Mesenchymal stem cell (in vitro differentiated cells and primary cell): ENCODE data around the gene PECR.
A peak's percentile ranks its signal among the peaks of the same experiment; 100 is the strongest.

Experiments used
- DNase-seq: peaks from one replicate; pipeline ENCODE4 v3.0.0-alpha.2; 2013
- H2AFZ ChIP-seq: one replicate; pipeline ENCODE4 v1.6.1; 2013; ENCODE audit warnings: low read depth, mild to moderate bottlenecking, control low read depth, inconsistent platforms, low read length, moderate library complexity
- H2AK5ac ChIP-seq: 2 replicates; pipeline ENCODE4 v1.6.1; 2013; ENCODE audit warnings: low read length, moderate library complexity, mild to moderate bottlenecking, inconsistent platforms; ENCODE audit not compliant: severe bottlenecking
- H2BK120ac ChIP-seq: one replicate; pipeline ENCODE4 v1.6.1; 2013; ENCODE audit warnings: low read depth, mild to moderate bottlenecking, inconsistent platforms, low read length, moderate library complexity
- H2BK12ac ChIP-seq, 2 experiments: one replicate each; pipeline ENCODE4 v1.6.1; 2013; ENCODE audit warnings: inconsistent platforms in 2 of 2, low read length in 2 of 2, mild to moderate bottlenecking in 2 of 2, moderate library complexity in 2 of 2, control low read depth in 1 of 2
- H2BK15ac ChIP-seq: one replicate; pipeline ENCODE4 v1.6.1; 2013; ENCODE audit warnings: mild to moderate bottlenecking, low read depth, inconsistent platforms; ENCODE audit not compliant: poor library complexity, severe bottlenecking
- H2BK5ac ChIP-seq: 2 replicates; pipeline ENCODE4 v1.6.1; 2013; ENCODE audit warnings: low read depth, mild to moderate bottlenecking, low read length, control low read depth, inconsistent platforms; ENCODE audit not compliant: poor library complexity, severe bottlenecking
- H3K14ac ChIP-seq, 2 experiments: one replicate each; pipeline ENCODE4 v1.6.1; 2013; ENCODE audit warnings: inconsistent platforms in 2 of 2, low read length in 2 of 2, control low read depth in 1 of 2, mild to moderate bottlenecking in 1 of 2, moderate library complexity in 1 of 2
- H3K18ac ChIP-seq, 2 experiments: one replicate each; pipeline ENCODE4 v1.6.1; 2013; ENCODE audit warnings: inconsistent platforms in 2 of 2, low read length in 2 of 2, control low read depth in 1 of 2, low read depth in 1 of 2, mild to moderate bottlenecking in 1 of 2
- H3K23ac ChIP-seq, 2 experiments: one replicate each; pipeline ENCODE4 v1.6.1; 2013; ENCODE audit warnings: inconsistent platforms in 2 of 2, low read length in 2 of 2, mild to moderate bottlenecking in 2 of 2, moderate library complexity in 2 of 2, control low read depth in 1 of 2
- H3K27ac ChIP-seq: 2 replicates; pipeline ENCODE4 v1.5.1; 2013; ENCODE audit warnings: mild to moderate bottlenecking, moderate library complexity, low read length, control low read depth, inconsistent platforms; ENCODE audit not compliant: poor library complexity, severe bottlenecking
- H3K27me3 ChIP-seq, 2 experiments: 2 replicates each; pipeline versions ENCODE4 v1.6.1 to v1.7.0; 2013; ENCODE audit warnings: low read length in 2 of 2, mild to moderate bottlenecking in 2 of 2, moderate library complexity in 2 of 2, control low read depth in 1 of 2, inconsistent platforms in 1 of 2; ENCODE audit not compliant: control insufficient read depth in 1 of 2, insufficient read depth in 1 of 2
- H3K36me3 ChIP-seq, 2 experiments: 2 replicates each; pipeline versions ENCODE4 v1.6.1 to v1.7.0; 2013; ENCODE audit warnings: low read length in 2 of 2, control low read depth in 1 of 2, inconsistent platforms in 1 of 2, low read depth in 1 of 2, mild to moderate bottlenecking in 1 of 2; ENCODE audit not compliant: insufficient read depth in 2 of 2, control insufficient read depth in 1 of 2
- H3K4ac ChIP-seq, 2 experiments: one replicate each; pipeline ENCODE4 v1.6.1; 2013; ENCODE audit warnings: inconsistent platforms in 2 of 2, low read length in 2 of 2, mild to moderate bottlenecking in 2 of 2, moderate library complexity in 2 of 2, control low read depth in 1 of 2, low read depth in 1 of 2
- H3K4me1 ChIP-seq: 2 replicates; pipeline ENCODE4 v1.6.1; 2013; ENCODE audit warnings: low read depth, low read length, control low read depth; ENCODE audit not compliant: control insufficient read depth, insufficient read depth
- H3K4me2 ChIP-seq: 2 replicates; pipeline ENCODE4 v1.6.1; 2013; ENCODE audit warnings: low read length, mild to moderate bottlenecking, inconsistent platforms; ENCODE audit not compliant: poor library complexity, severe bottlenecking
- H3K4me3 ChIP-seq, 2 experiments: 2 replicates each; pipeline versions ENCODE4 v1.5.1 to v1.7.0; 2013; ENCODE audit warnings: low read length in 2 of 2, mild to moderate bottlenecking in 2 of 2, control low read depth in 1 of 2, low read depth in 1 of 2; ENCODE audit not compliant: insufficient read depth in 1 of 2
- H3K79me1 ChIP-seq: replicated peaks from 2 replicates; pipeline ENCODE4 v1.6.1; 2013; ENCODE audit warnings: mild to moderate bottlenecking, control low read depth, low read length, inconsistent platforms; ENCODE audit not compliant: poor library complexity, severe bottlenecking
- H3K9ac ChIP-seq: 2 replicates; pipeline ENCODE4 v1.7.0; 2013; ENCODE audit warnings: mild to moderate bottlenecking, low read length, moderate library complexity
- H3K9me3 ChIP-seq: 2 replicates; pipeline ENCODE4 v1.7.0; 2013; ENCODE audit warnings: mild to moderate bottlenecking, low read length; ENCODE audit not compliant: control insufficient read depth
- H4K8ac ChIP-seq: one replicate; pipeline ENCODE4 v1.6.1; 2013; ENCODE audit warnings: inconsistent platforms, mild to moderate bottlenecking, low read length, moderate library complexity
- H4K91ac ChIP-seq: one replicate; pipeline ENCODE4 v1.6.1; 2013; ENCODE audit warnings: mild to moderate bottlenecking, low read length, inconsistent platforms
- WGBS: methylation state at CpG from one replicate; pipeline ENCODE4 v1.1.7; 2013; ENCODE audit warnings: mixed read lengths; 5-methylcytosine and 5-hydroxymethylcytosine counted together

The PECR gene

GRCh38 chr2:216066230-216066629 is 15.4 kb downstream of the PECR start:
- H3K4me1 ChIP-seq, result peaks cover 6% of the 10 kb centered on the region
- H4K91ac ChIP-seq, result no peak overlapping the region
- no peak overlapping the region for H2BK5ac ChIP-seq
- 39% methylated on average over 4 of the region's 5 CpGs for WGBS
- H4K8ac ChIP-seq, result no peak overlapping the region
- H3K79me1 ChIP-seq, result peaks cover 4% of the 10 kb centered on the region
- H3K23ac ChIP-seq, result no peak overlapping the region
- no peaks in the 10 kb centered on the region for H3K9me3 ChIP-seq
- no peak overlapping the region for H3K27ac ChIP-seq
- H3K4ac ChIP-seq, result no peak overlapping the region
- H3K4me3 ChIP-seq, result no peak overlapping the region
- no peak overlapping the region for H3K4me2 ChIP-seq
- H2AFZ ChIP-seq, result no peak overlapping the region
- no peak overlapping the region for H3K14ac ChIP-seq
- H3K36me3 ChIP-seq, result peaks cover 0 to 11% of the 10 kb centered on the region in 2 experiments
- H3K27me3 ChIP-seq, result no peaks in the 10 kb centered on the region
- no peak overlapping the region for H2BK12ac ChIP-seq
- H2AK5ac ChIP-seq, result no peak overlapping the region
- H3K18ac ChIP-seq, result no peak overlapping the region
- H2BK120ac ChIP-seq, result no peak overlapping the region
- DNase-seq, result peak; percentile 27
- H3K9ac ChIP-seq, result no peak overlapping the region
- H2BK15ac ChIP-seq, result no peak overlapping the region

- H2BK120ac ChIP-seq, result no peak overlapping the region
- no peak overlapping the region for H4K8ac ChIP-seq
- no peaks in the 10 kb centered on the region for H3K27me3 ChIP-seq
- no peak overlapping the region for H3K4ac ChIP-seq
- peaks cover 2% of the 10 kb centered on the region for H3K79me1 ChIP-seq
- H3K18ac ChIP-seq, result no peak overlapping the region
- H3K9me3 ChIP-seq, result no peaks in the 10 kb centered on the region
- H3K4me2 ChIP-seq, result no peak overlapping the region
- no peak overlapping the region for H3K9ac ChIP-seq
- H2AFZ ChIP-seq, result no peak overlapping the region
- H3K4me1 ChIP-seq, result peaks cover 6% of the 10 kb centered on the region
- H2BK5ac ChIP-seq, result no peak overlapping the region
- no CpG with 5 or more reads among the region's 1 CpG for WGBS
- DNase-seq, result no peak
- H3K27ac ChIP-seq, result no peak overlapping the region
- no peak overlapping the region for H4K91ac ChIP-seq
- peaks cover 0 to 11% of the 10 kb centered on the region in 2 experiments for H3K36me3 ChIP-seq
- H2BK15ac ChIP-seq, result no peak overlapping the region
- H3K14ac ChIP-seq, result no peak overlapping the region
- no peak overlapping the region for H2AK5ac ChIP-seq
- no peak overlapping the region for H2BK12ac ChIP-seq
- H3K4me3 ChIP-seq, result no peak overlapping the region
- no peak overlapping the region for H3K23ac ChIP-seq
Observed at GRCh38 chr2:216064665-216065064, 16.9 kb downstream of the PECR start.

GRCh38 chr2:216064014-216064630 is 17.5 kb downstream of the PECR start:
- H3K14ac ChIP-seq, result no peak overlapping the region
- H2BK120ac ChIP-seq, result no peak overlapping the region
- no peak overlapping the region for H2AK5ac ChIP-seq
- no peak overlapping the region for H2AFZ ChIP-seq
- no peak overlapping the region for H3K23ac ChIP-seq
- no peak overlapping the region for H3K9ac ChIP-seq
- H4K8ac ChIP-seq, result no peak overlapping the region
- H3K4me2 ChIP-seq, result no peak overlapping the region
- peaks cover 2% of the 10 kb centered on the region for H3K79me1 ChIP-seq
- H3K18ac ChIP-seq, result no peak overlapping the region
- DNase-seq, result no peak
- peaks cover 0 to 11% of the 10 kb centered on the region in 2 experiments for H3K36me3 ChIP-seq
- WGBS, result 100% methylated on average over 2 of the region's 2 CpGs
- no peak overlapping the region for H3K4ac ChIP-seq
- peaks cover 6% of the 10 kb centered on the region for H3K4me1 ChIP-seq
- no peaks in the 10 kb centered on the region for H3K27me3 ChIP-seq
- no peaks in the 10 kb centered on the region for H3K9me3 ChIP-seq
- no peak overlapping the region for H3K4me3 ChIP-seq
- H4K91ac ChIP-seq, result no peak overlapping the region
- no peak overlapping the region for H2BK15ac ChIP-seq
- H2BK5ac ChIP-seq, result no peak overlapping the region
- H2BK12ac ChIP-seq, result no peak overlapping the region
- no peak overlapping the region for H3K27ac ChIP-seq

- H3K4me1 ChIP-seq, result peaks cover 3% of the 10 kb centered on the region
- no peaks in the 10 kb centered on the region for H3K27me3 ChIP-seq
- no peak overlapping the region for H4K91ac ChIP-seq
- H3K14ac ChIP-seq, result no peak overlapping the region
- H2AK5ac ChIP-seq, result no peak overlapping the region
- H3K9ac ChIP-seq, result no peak overlapping the region
- no peak overlapping the region for H2BK5ac ChIP-seq
- no peak overlapping the region for H3K4me2 ChIP-seq
- no peak overlapping the region for H2BK120ac ChIP-seq
- H3K36me3 ChIP-seq, result peaks cover 0 to 4% of the 10 kb centered on the region in 2 experiments
- no peak overlapping the region for H4K8ac ChIP-seq
- no peaks in the 10 kb centered on the region for H3K79me1 ChIP-seq
- H3K23ac ChIP-seq, result no peak overlapping the region
- no peak for DNase-seq
- H2BK15ac ChIP-seq, result no peak overlapping the region
- H2BK12ac ChIP-seq, result no peak overlapping the region
- no peak overlapping the region for H3K18ac ChIP-seq
- no peak overlapping the region for H3K4ac ChIP-seq
- H2AFZ ChIP-seq, result no peak overlapping the region
- H3K4me3 ChIP-seq, result no peak overlapping the region
- no peak overlapping the region for H3K27ac ChIP-seq
- 96% methylated on average over 4 of the region's 5 CpGs for WGBS
- H3K9me3 ChIP-seq, result no peaks in the 10 kb centered on the region
Observed at GRCh38 chr2:216059233-216059834, 22.3 kb downstream of the PECR start.
